Neural cell (in vitro differentiated cells): ENCODE results near the gene ALDH5A1.

Experiments
- CTCF ChIP-seq: fragments of 450-650 bp; IDR thresholded peaks from 2 replicates; pipeline ENCODE4 v1.5.1; 2014; ENCODE audit warnings: antibody characterized with exemption, mild to moderate bottlenecking, moderate library complexity; ENCODE audit not compliant: poor library complexity, severe bottlenecking
- EZH2 ChIP-seq: fragments of 200-600, 300-800 bp; shearing (Covaris generic), sonication (generic); IDR thresholded peaks from 2 replicates; pipeline ENCODE4 v1.6.1; 2014; ENCODE audit warnings: antibody characterized with exemption, low read length, borderline replicate concordance, mild to moderate bottlenecking; ENCODE audit not compliant: insufficient read depth, poor library complexity, severe bottlenecking
- POLR2AphosphoS5 ChIP-seq: IDR thresholded peaks from 2 replicates; pipeline ENCODE4 v1.6.1; 2012
- RAD21 ChIP-seq: fragments of 450-650 bp; conservative IDR thresholded peaks from 2 replicates; pipeline ENCODE4 v1.6.1; 2014; ENCODE audit warnings: antibody characterized with exemption, mild to moderate bottlenecking, moderate library complexity
- SMC3 ChIP-seq: fragments of 450-650 bp; conservative IDR thresholded peaks from 2 replicates; pipeline ENCODE4 v1.6.1; 2014; ENCODE audit warnings: antibody characterized with exemption, mild to moderate bottlenecking, moderate library complexity; ENCODE audit not compliant: poor library complexity

GRCh38 chr6:24576447-24576846 is 81.7 kb downstream of the ALDH5A1 start:
- no peak for TF ChIP-seq RAD21
- no peak for TF ChIP-seq CTCF
- no peak for TF ChIP-seq SMC3
- TF ChIP-seq EZH2 = no peak
- TF ChIP-seq POLR2AphosphoS5 = no peak
